ENCODE measurements around the gene RASL11A.
"Not testable (repeated sequence)": the region's sequence is repeated elsewhere in the genome, so short reads cannot be mapped to it uniquely, and the experiment has no call there.

Gene RASL11A

DNA sequence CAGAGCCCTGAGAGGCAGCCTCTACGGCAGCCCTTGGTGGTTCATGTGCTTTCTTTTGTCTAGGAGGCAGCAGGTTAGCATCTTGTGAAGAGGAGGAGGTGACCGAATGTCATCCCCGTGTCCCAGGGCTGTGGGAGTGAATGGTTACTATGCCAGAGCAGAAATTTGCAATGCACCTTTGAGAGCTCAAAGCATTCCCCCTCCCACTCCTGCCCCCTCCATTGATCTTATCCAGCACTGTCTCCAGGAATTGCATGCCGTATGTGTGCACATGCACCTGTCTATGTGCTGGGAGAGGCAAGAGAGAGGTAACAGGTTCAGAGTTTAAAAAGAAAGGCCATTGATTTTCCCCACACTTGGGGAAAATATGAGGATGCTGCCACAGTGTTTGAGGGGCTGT, 10.2 kb downstream of the RASL11A start:
- H3K4me1 Mint-ChIP-seq = peaks cover 5% of the 10 kb centered on the region
- no peak overlapping the region for H3K4me3 Mint-ChIP-seq
- no peak for DNase-seq (ENCODE audit: low spot score in 2 of 2)
- H3K36me3 Mint-ChIP-seq = no peaks in the 10 kb centered on the region
- H3K9me3 Mint-ChIP-seq = no peaks in the 10 kb centered on the region
- H3K27ac Mint-ChIP-seq = no peak overlapping the region
- ATAC-seq = no peak

DNA sequence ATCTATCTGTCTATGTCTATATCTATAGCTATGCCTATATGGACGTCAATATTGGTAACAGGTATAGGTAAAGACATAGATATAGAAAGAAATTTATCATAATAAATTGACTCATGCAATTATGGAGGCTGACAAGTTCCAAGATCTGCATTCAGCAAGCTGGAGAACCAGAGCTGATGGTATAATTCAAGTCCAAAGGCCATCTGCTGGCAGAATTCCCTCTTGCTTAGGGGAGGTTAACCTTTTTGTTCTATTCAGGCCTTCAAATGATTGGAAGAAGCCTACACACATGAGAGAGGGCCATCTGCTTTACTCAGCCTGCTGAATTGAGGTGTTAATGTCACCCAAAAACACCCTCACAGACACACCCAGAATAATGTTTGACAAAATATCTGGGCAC, 10.8 kb downstream of the RASL11A start:
- H3K9me3 Mint-ChIP-seq = no peaks in the 10 kb centered on the region
- peaks cover 5% of the 10 kb centered on the region for H3K4me1 Mint-ChIP-seq
- ATAC-seq = no peak
- H3K4me3 Mint-ChIP-seq = no peak overlapping the region
- no peaks in the 10 kb centered on the region for H3K36me3 Mint-ChIP-seq
- no peak for DNase-seq (ENCODE audit: low spot score in 2 of 2)
- H3K27ac Mint-ChIP-seq = no peak overlapping the region

GRCh38 chr13:27283906-27284493, 13.4 kb downstream of the RASL11A start:
- no peak overlapping the region for H3K27ac Mint-ChIP-seq
- peak; percentile 83 for ATAC-seq
- no peaks in the 10 kb centered on the region for H3K36me3 Mint-ChIP-seq
- no peaks in the 10 kb centered on the region for H3K9me3 Mint-ChIP-seq
- H3K4me3 Mint-ChIP-seq = no peak overlapping the region
- peaks cover 5% of the 10 kb centered on the region for H3K4me1 Mint-ChIP-seq
- peak in 1 of 2 donors; percentile 8 for DNase-seq (ENCODE audit: low spot score in 2 of 2)

DNA sequence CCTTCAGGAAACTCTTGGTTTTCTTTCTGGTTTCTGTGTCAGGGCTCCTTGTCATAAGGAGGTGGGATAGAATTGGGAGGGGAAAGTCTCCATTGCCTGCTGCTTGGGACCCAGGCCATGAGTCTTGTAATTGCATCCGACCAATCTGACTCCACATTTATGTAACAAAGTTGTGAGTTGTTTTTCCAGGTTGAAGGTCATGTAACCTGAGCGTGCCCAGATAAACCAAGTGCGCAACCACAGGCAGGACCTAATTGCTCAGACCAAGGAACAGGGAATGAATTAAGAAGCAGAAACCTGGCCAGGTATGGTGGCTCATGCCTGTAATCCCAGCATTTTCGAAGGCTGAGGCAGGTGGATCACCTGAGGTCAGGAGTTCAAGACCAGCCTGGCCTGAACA, 17.8 kb downstream of the RASL11A start:
- no peak for DNase-seq (ENCODE audit: low spot score in 2 of 2)
- Mint-ChIP-seq H3K27ac (no peak overlapping the region), H3K9me3 (no peaks in the 10 kb centered on the region), H3K4me1 (peaks cover 10% of the 10 kb centered on the region), H3K36me3 (no peaks in the 10 kb centered on the region), H3K4me3 (no peak overlapping the region)
- ATAC-seq = no peak

DNA sequence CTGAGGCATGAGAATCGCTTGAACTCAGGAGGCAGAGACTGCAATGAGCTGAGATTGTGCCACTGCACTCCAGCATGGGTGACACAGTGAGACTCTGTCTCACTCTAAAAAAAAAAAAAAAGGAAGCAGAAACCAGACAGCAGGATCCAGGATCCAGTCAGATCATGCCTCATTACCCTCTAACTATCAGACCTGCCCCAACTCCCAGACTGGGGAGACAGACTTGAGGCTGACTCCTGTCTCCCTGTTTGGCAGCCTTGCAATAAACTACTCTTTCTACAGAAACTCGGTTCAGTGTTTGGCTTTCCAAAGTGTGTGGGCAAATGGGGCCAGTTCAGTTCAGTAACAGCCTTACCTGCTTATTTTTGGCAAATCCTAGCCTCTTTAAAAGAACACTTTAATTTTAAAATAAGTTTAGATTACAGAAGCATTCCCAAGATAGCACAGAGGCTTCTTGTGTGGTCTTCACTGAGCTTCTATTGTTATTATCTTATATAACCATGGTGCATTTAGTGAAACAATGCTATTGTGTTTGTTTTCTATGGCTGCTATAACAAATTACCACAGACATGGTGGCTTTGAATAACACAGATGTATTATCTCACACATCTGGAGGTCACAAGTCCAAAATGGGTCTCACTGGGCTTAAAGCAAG, 18.5 kb downstream of the RASL11A start:
- no peaks in the 10 kb centered on the region for H3K36me3 Mint-ChIP-seq
- ATAC-seq = no peak
- no peak overlapping the region for H3K4me3 Mint-ChIP-seq
- peaks cover 11% of the 10 kb centered on the region for H3K4me1 Mint-ChIP-seq
- no peaks in the 10 kb centered on the region for H3K9me3 Mint-ChIP-seq
- H3K27ac Mint-ChIP-seq = no peak overlapping the region
- DNase-seq (ENCODE audit: low spot score in 2 of 2) = no peak

DNA sequence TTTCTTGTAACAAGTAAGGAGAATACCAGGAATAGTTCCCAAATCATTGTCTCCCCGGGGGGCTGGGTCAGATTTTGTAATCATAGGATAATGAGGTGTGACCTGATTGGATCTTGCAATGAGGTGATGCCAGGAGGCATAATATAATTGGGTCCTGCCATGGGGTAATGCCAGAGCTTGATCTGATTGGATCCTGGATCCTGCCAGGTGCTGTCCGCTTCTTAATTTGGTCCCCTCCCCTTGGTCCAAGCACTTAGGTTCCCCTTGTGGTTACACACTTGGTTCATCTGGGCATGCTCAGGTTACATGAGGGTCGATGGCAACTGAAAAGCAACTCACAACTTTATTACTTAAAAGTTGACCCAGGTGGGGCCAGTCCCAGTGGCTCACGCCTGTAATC, 20.1 kb downstream of the RASL11A start:
- DNase-seq (ENCODE audit: low spot score in 2 of 2) = no peak
- no peak for ATAC-seq
- peaks cover 17% of the 10 kb centered on the region for H3K4me1 Mint-ChIP-seq
- no peak overlapping the region for H3K27ac Mint-ChIP-seq
- no peak overlapping the region for H3K4me3 Mint-ChIP-seq
- no peaks in the 10 kb centered on the region for H3K9me3 Mint-ChIP-seq
- H3K36me3 Mint-ChIP-seq = no peaks in the 10 kb centered on the region

GRCh38 chr13:27291967-27292366, 21.3 kb downstream of the RASL11A start:
- not testable (repeated sequence) for ATAC-seq; H3K4me3 Mint-ChIP-seq; DNase-seq (ENCODE audit: low spot score in 2 of 2); H3K27ac Mint-ChIP-seq; H3K36me3 Mint-ChIP-seq; H3K9me3 Mint-ChIP-seq
- H3K4me1 Mint-ChIP-seq = peaks cover 17% of the 10 kb centered on the region

DNA sequence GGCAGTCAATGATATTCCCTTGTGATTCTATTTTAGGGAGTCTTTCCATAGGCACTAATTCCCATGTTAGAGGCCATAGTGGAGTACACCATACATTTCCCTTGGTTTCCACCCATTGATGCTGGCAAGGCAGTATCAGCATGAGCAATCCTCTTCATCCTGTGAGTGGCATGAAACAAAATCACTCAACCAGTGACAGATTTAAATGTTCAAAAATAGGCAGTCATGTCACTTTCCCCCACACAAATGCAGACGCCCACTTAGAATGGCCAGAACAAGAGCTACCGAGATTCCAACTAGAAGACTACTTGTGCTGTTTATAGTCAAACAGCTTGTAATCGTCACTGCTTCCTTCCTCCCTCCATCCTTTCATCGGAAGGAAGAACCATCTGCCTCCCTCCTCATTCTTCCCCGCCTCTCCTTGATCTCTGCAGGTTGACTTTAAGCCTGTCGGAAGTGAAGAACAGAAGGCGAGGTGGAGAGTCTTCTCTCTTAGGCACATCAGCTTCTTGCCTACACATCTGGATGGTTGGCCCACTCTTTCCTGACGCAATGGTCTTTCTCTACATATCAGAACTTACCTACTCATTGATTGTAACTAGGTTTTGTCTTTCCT, 22.6 kb downstream of the RASL11A start:
- no peaks in the 10 kb centered on the region for H3K36me3 Mint-ChIP-seq
- peaks cover 17% of the 10 kb centered on the region for H3K4me1 Mint-ChIP-seq
- H3K4me3 Mint-ChIP-seq = no peak overlapping the region
- DNase-seq (ENCODE audit: low spot score in 2 of 2) = no peak
- no peak overlapping the region for H3K27ac Mint-ChIP-seq
- peak; percentile 51 for ATAC-seq
- no peaks in the 10 kb centered on the region for H3K9me3 Mint-ChIP-seq

DNA sequence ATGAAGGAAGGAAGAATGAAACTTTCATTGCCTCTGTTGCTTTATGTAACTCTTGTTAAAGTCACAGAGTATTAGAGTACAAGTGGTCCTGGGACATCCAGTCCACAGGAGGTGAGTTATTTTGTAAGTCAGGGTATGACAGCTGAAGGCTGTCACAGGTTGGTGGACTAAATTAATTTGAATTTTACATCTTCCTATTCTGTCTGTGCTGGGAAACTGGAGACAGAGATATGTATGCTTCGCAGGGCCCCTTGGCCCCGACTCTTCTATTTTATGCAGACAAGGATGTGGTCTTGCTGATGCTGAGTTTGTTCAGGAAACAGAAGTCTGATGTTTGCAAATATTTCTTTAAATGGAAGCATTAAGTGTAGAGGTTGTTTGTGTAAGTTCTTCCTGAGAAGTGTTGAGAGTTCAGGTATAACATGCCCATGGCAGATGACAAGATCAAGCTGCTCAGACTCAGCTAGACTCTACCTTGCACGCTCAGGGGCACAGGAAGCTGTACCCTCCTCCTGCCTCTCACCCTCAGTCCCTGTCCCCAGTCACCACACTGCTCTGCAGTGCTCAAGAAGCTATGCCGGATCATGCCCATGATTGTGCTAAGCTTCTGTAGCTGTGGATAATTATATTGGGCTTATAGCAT, 23.4 kb downstream of the RASL11A start:
- no peaks in the 10 kb centered on the region for H3K36me3 Mint-ChIP-seq
- no peaks in the 10 kb centered on the region for H3K9me3 Mint-ChIP-seq
- DNase-seq (ENCODE audit: low spot score in 2 of 2) = no peak
- no peak overlapping the region for H3K4me3 Mint-ChIP-seq
- no peak overlapping the region for H3K27ac Mint-ChIP-seq
- H3K4me1 Mint-ChIP-seq = peaks cover 17% of the 10 kb centered on the region
- ATAC-seq = peak; percentile 57

DNA sequence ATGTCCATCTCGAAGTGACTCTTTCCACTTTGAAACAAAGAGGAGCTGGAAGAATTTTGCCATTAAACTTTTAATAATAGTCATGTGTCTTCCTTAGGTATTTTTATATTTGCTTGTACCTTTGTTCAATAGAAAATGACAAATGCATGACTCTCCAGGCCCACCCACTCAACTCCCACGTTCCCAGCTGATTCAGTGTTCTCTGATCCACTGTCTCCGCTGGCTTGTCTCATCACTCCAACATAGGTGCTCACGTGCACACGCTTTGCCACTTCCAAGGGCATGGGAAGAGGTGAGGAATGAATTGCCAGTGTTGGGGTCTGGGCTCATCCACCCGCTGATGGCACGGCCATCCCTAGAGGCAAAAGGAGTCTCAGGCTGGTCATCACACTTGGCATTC, 24.5 kb downstream of the RASL11A start:
- ATAC-seq = no peak
- DNase-seq (ENCODE audit: low spot score in 2 of 2) = no peak
- no peaks in the 10 kb centered on the region for H3K9me3 Mint-ChIP-seq
- H3K4me1 Mint-ChIP-seq = peaks cover 17% of the 10 kb centered on the region
- no peak overlapping the region for H3K4me3 Mint-ChIP-seq
- H3K36me3 Mint-ChIP-seq = no peaks in the 10 kb centered on the region
- H3K27ac Mint-ChIP-seq = no peak overlapping the region

- H3K9me3 Mint-ChIP-seq = no peaks in the 10 kb centered on the region
- H3K4me1 Mint-ChIP-seq = peaks cover 17% of the 10 kb centered on the region
- no peak for ATAC-seq
- no peak overlapping the region for H3K27ac Mint-ChIP-seq
- no peak overlapping the region for H3K4me3 Mint-ChIP-seq
- no peaks in the 10 kb centered on the region for H3K36me3 Mint-ChIP-seq
- DNase-seq (ENCODE audit: low spot score in 2 of 2) = no peak
Measured at GRCh38 chr13:27295660-27296059, 25.0 kb downstream of the RASL11A start.

- ATAC-seq = no peak
- Mint-ChIP-seq H3K36me3 (no peaks in the 10 kb centered on the region), H3K9me3 (no peaks in the 10 kb centered on the region), H3K4me1 (peaks cover 17% of the 10 kb centered on the region), H3K27ac (no peak overlapping the region), H3K4me3 (no peak overlapping the region)
- DNase-seq (ENCODE audit: low spot score in 2 of 2) = no peak
Measured at GRCh38 chr13:27296496-27296895, 25.9 kb downstream of the RASL11A start.

- DNase-seq (ENCODE audit: low spot score in 2 of 2) = no peak
- H3K36me3 Mint-ChIP-seq = no peaks in the 10 kb centered on the region
- no peak overlapping the region for H3K4me3 Mint-ChIP-seq
- H3K27ac Mint-ChIP-seq = no peak overlapping the region
- ATAC-seq = no peak
- peaks cover 7% of the 10 kb centered on the region for H3K4me1 Mint-ChIP-seq
- H3K9me3 Mint-ChIP-seq = no peaks in the 10 kb centered on the region
Measured at GRCh38 chr13:27298849-27299248, 28.2 kb downstream of the RASL11A start.

- not testable (repeated sequence) for H3K9me3 Mint-ChIP-seq; ATAC-seq; H3K27ac Mint-ChIP-seq; H3K36me3 Mint-ChIP-seq; DNase-seq (ENCODE audit: low spot score in 2 of 2); H3K4me1 Mint-ChIP-seq; H3K4me3 Mint-ChIP-seq
Measured at GRCh38 chr13:27300406-27300805, 29.8 kb downstream of the RASL11A start.

DNA sequence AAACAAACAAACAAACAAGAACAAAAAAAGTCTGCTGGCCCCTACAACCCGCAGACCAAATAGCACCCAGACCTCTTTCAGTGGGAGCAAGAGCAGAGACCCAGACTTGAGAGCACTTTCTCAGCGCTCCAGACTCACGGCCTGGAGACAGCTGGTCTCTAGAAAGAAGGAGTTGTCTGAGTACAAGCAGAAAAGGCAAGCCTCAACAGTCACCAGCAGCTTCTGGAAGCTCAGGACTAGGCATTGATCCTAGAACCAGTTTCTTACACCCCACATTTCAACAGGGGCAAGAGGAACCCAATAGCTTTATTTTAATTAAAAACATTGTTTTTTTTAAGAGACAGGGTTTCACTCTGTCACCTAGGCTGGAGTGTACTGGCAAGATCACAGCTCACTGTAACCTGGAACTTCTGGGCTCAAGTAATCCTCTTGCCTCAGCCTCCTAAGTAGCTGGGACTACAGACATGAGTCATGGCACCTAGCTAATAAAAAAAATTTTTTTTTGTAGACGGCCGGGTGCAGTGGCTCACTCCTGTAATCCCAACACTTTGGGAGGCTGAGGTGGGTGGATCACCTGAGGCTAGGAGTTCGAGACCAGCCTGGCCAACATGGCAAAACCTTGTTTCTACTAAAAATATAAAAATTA, 30.4 kb downstream of the RASL11A start:
- Mint-ChIP-seq H3K27ac (no peak overlapping the region), H3K9me3 (no peaks in the 10 kb centered on the region), H3K36me3 (no peaks in the 10 kb centered on the region), H3K4me1 (no peaks in the 10 kb centered on the region), H3K4me3 (no peak overlapping the region)
- DNase-seq (ENCODE audit: low spot score in 2 of 2) = no peak
- ATAC-seq = no peak

Data from stimulated activated effector memory CD8-positive, alpha-beta T cell treated with anti-CD3 and anti-CD28 coated beads, Interleukin-12 subunit alpha, Interleukin-12 subunit beta, amount 100 ng/mL, for 72 hours (primary cell).